Gastrocnemius medialis (tissue), 4 donors: ENCODE measurements around the gene SLC24A1. TPM values are rescaled to one million over a fixed set of nuclear protein-coding genes. Genes with fewer than 3 reads are reported as not detected.

Experiments
- ATAC-seq, 2 donors: fragments of 150-250 bp; one replicate each; pipeline ENCODE4 v1.9.1; 2016
- DNase-seq, 2 donors: peaks; one replicate each; pipeline ENCODE4 v3.0.0-alpha.2; 2019
- H3K27ac ChIP-seq, 4 donors: fragments of 200-600 bp; sonication (generic); 1 replicate in 1 of 4; 2 replicates in 3 of 4; pipeline ENCODE4 v1.5.1; 2016 to 2018; ENCODE audit warnings: mild to moderate bottlenecking in 2 of 4, moderate library complexity in 1 of 4
- H3K27me3 ChIP-seq, 3 donors: fragments of 200-600 bp; sonication (generic) in 2 of 3; 1 replicate in 1 of 3; 2 replicates in 2 of 3; pipeline versions ENCODE4 v1.5.1 to v1.6.0; 2016 to 2019; ENCODE audit warnings: mild to moderate bottlenecking in 1 of 3, moderate library complexity in 1 of 3
- H3K36me3 ChIP-seq, 2 donors: fragments of 200-600 bp; sonication (generic) in 1 of 2; one replicate each; pipeline ENCODE4 v1.5.1; 2017 to 2018
- H3K4me1 ChIP-seq, 2 donors: fragments of 200-600 bp; sonication (generic) in 1 of 2; one replicate each; pipeline ENCODE4 v1.5.1; 2016 to 2017; ENCODE audit warnings: mild to moderate bottlenecking in 2 of 2
- H3K4me3 ChIP-seq, 4 donors: fragments of 200-600 bp; sonication (generic) in 3 of 4; 1 replicate in 1 of 4; 2 replicates in 3 of 4; pipeline ENCODE4 v1.5.1; 2016 to 2019; ENCODE audit warnings: mild to moderate bottlenecking in 2 of 4
- H3K9me3 ChIP-seq, 3 donors: fragments of 200-600 bp; sonication (generic) in 2 of 3; 1 replicate in 1 of 3; 2 replicates in 2 of 3; pipeline ENCODE4 v1.5.1; 2016 to 2019
- CTCF ChIP-seq, 5 experiments: fragments of 450-650 bp in 3 of 5; fragments of 200-600 bp in 2 of 5; sonication (generic) in 2 of 5; IDR thresholded peaks in 4 of 5; conservative IDR thresholded peaks in 1 of 5; 1 replicate in 4 of 5; 2 replicates in 1 of 5; pipeline ENCODE4 v1.5.1; 2016 to 2019; ENCODE audit warnings: antibody characterized with exemption in 5 of 5, mild to moderate bottlenecking in 3 of 5, moderate library complexity in 3 of 5
- POLR2A ChIP-seq, 2 donors: fragments of 450-650 bp; IDR thresholded peaks; one replicate each; pipeline ENCODE4 v1.6.1; 2017; ENCODE audit warnings: antibody characterized with exemption in 2 of 2, mild to moderate bottlenecking in 2 of 2, moderate library complexity in 2 of 2
- in situ Hi-C, 4 donors: fragments of 200-750 bp; cut with MboI; loops; one replicate each; pipeline versions ENCODE4 v1.15.0 to v1.8.0; 2017; ENCODE audit warnings: low sequenced_read_pairs in 4 of 4
- intact Hi-C: fragments of 100-400 bp; cut with DNase I; formaldehyde crosslinking; loops from one replicate; pipeline ENCODE4 v1.15.1; 2023; ENCODE audit warnings: low total_unique reads
- total RNA-seq, 4 donors: library from RNA; depleted of rRNA; stranded (reverse); fragments of >200 nt; gene quantifications; one replicate each; pipeline versions ENCODE4 v1.1.0 to v1.2.3, GENCODE V29; 2016

Gene SLC24A1
- total RNA-seq, 4 donors from 2014 or later, result 0.41 to 0.81 (median 0.69) TPM

- TF ChIP-seq CTCF (IDR thresholded peaks at IDR 0.05 in 4 of 5, conservative IDR thresholded peaks at IDR 0.05 in 1 of 5), result no peak
- TF ChIP-seq POLR2A (IDR thresholded peaks at IDR 0.05), result no peak
- in situ Hi-C loops (loop anchor here (25.0 kb wide), 3 partner anchors 231 to 656 kb away; partner anchors contain the start of genes RAB11A (in 4 of the 4), DIS3L (in 3 of the 4) and MEGF11 (in 1 of the 4)), intact Hi-C loops (loop anchor here (10.0 kb wide), 1 partner anchor 233 kb away; the partner anchor contains the start of gene RAB11A)
- Histone ChIP-seq H3K4me3 (no peak overlapping the region), H3K4me1 (no peaks in the 10 kb centered on the region), H3K9me3 (no peaks in the 10 kb centered on the region), H3K27me3 (no peaks in the 10 kb centered on the region), H3K27ac (no peak overlapping the region), H3K36me3 (no peaks in the 10 kb centered on the region)
- DNase-seq (no peak), ATAC-seq (no peak)
Measured at GRCh38 chr15:65631503-65631902, 9.8 kb downstream of the SLC24A1 start.

- TF ChIP-seq CTCF (IDR thresholded peaks at IDR 0.05 in 4 of 5, conservative IDR thresholded peaks at IDR 0.05 in 1 of 5) (no peak), POLR2A (IDR thresholded peaks at IDR 0.05) (no peak)
- intact Hi-C loops (loop anchor here (10.0 kb wide), 1 partner anchor 232 kb away; the partner anchor contains the start of gene RAB11A), in situ Hi-C loops (loop anchor here (25.0 kb wide), 3 partner anchors 229 to 654 kb away; partner anchors contain the start of genes RAB11A (in 4 of the 4), DIS3L (in 3 of the 4) and MEGF11 (in 1 of the 4))
- H3K4me1 ChIP-seq, result no peaks in the 10 kb centered on the region
- ATAC-seq, result no peak
- H3K9me3 ChIP-seq, result no peaks in the 10 kb centered on the region
- no peak overlapping the region for H3K27ac ChIP-seq
- no peak overlapping the region for H3K4me3 ChIP-seq
- H3K27me3 ChIP-seq, result no peaks in the 10 kb centered on the region
- DNase-seq, result no peak
- no peaks in the 10 kb centered on the region for H3K36me3 ChIP-seq
Measured at GRCh38 chr15:65632780-65633375, 11.1 kb downstream of the SLC24A1 start.

GRCh38 chr15:65633752-65634151, 12.0 kb downstream of the SLC24A1 start:
- Histone ChIP-seq H3K4me1 (no peaks in the 10 kb centered on the region), H3K36me3 (no peaks in the 10 kb centered on the region), H3K9me3 (no peaks in the 10 kb centered on the region), H3K27me3 (no peaks in the 10 kb centered on the region), H3K4me3 (no peak overlapping the region), H3K27ac (no peak overlapping the region)
- in situ Hi-C loops (loop anchor here (25.0 kb wide), 3 partner anchors 229 to 654 kb away; partner anchors contain the start of genes RAB11A (in 4 of the 4), DIS3L (in 3 of the 4) and MEGF11 (in 1 of the 4)), intact Hi-C loops (loop anchor here (10.0 kb wide), 1 partner anchor 231 kb away; the partner anchor contains the start of gene RAB11A)
- DNase-seq (no peak), ATAC-seq (no peak)
- TF ChIP-seq POLR2A (IDR thresholded peaks at IDR 0.05) (no peak), CTCF (IDR thresholded peaks at IDR 0.05 in 4 of 5, conservative IDR thresholded peaks at IDR 0.05 in 1 of 5) (no peak)

GRCh38 chr15:65634356-65634755, 12.6 kb downstream of the SLC24A1 start:
- no peaks in the 10 kb centered on the region for H3K36me3 ChIP-seq
- intact Hi-C loops, result loop anchor here (10.0 kb wide), 1 partner anchor 230 kb away; the partner anchor contains the start of gene RAB11A
- TF ChIP-seq CTCF (IDR thresholded peaks at IDR 0.05 in 4 of 5, conservative IDR thresholded peaks at IDR 0.05 in 1 of 5) (no peak), POLR2A (IDR thresholded peaks at IDR 0.05) (no peak)
- no peaks in the 10 kb centered on the region for H3K4me1 ChIP-seq
- in situ Hi-C loops, result loop anchor here (25.0 kb wide), 3 partner anchors 228 to 653 kb away; partner anchors contain the start of genes RAB11A (in 4 of the 4), DIS3L (in 3 of the 4) and MEGF11 (in 1 of the 4)
- no peak overlapping the region for H3K27ac ChIP-seq
- H3K4me3 ChIP-seq, result no peak overlapping the region
- no peaks in the 10 kb centered on the region for H3K9me3 ChIP-seq
- ATAC-seq (no peak), DNase-seq (no peak)
- no peaks in the 10 kb centered on the region for H3K27me3 ChIP-seq
